ENCODE data around the gene GAS6.
"Not testable (repeated sequence)": the region's sequence is repeated elsewhere in the genome, so short reads cannot be mapped to it uniquely, and the experiment has no call there.

Gene GAS6

GRCh38 chr13:113867913-113868312 lies 4.0 kb upstream of the GAS6 start:
- not testable (repeated sequence) for DNase-seq (ENCODE audit: low spot score)

- DNase-seq (ENCODE audit: low spot score), result no peak
Observed at GRCh38 chr13:113865427-113865826, 1.6 kb upstream of the GAS6 start.

- DNase-seq (ENCODE audit: low spot score), result no peak
Observed at GRCh38 chr13:113864273-113864890, 506 bp upstream of the GAS6 start.

GRCh38 chr13:113862931-113863523 lies 849 bp downstream of the GAS6 start:
- no peak for DNase-seq (ENCODE audit: low spot score)

- no peak for DNase-seq (ENCODE audit: low spot score)
Observed at GRCh38 chr13:113862191-113862930, 1.5 kb downstream of the GAS6 start.

- DNase-seq (ENCODE audit: low spot score), result no peak
Observed at GRCh38 chr13:113861433-113862030, 2.3 kb downstream of the GAS6 start.

- DNase-seq (ENCODE audit: low spot score), result no peak
Observed at GRCh38 chr13:113860665-113861432, 3.0 kb downstream of the GAS6 start.

GRCh38 chr13:113860051-113860664 lies 3.7 kb downstream of the GAS6 start:
- no peak for DNase-seq (ENCODE audit: low spot score)

GRCh38 chr13:113859311-113860050 lies 4.4 kb downstream of the GAS6 start:
- no peak for DNase-seq (ENCODE audit: low spot score)

GRCh38 chr13:113857531-113858195 lies 6.2 kb downstream of the GAS6 start:
- no peak for DNase-seq (ENCODE audit: low spot score)

- DNase-seq (ENCODE audit: low spot score), result no peak
Observed at GRCh38 chr13:113856716-113857065, 7.2 kb downstream of the GAS6 start.

GRCh38 chr13:113855931-113856715 lies 7.8 kb downstream of the GAS6 start:
- no peak for DNase-seq (ENCODE audit: low spot score)

GRCh38 chr13:113855012-113855921 lies 8.6 kb downstream of the GAS6 start:
- DNase-seq (ENCODE audit: low spot score), result no peak

- no peak for DNase-seq (ENCODE audit: low spot score)
Observed at GRCh38 chr13:113854238-113855011, 9.5 kb downstream of the GAS6 start.

- no peak for DNase-seq (ENCODE audit: low spot score)
Observed at GRCh38 chr13:113853518-113854237, 10.2 kb downstream of the GAS6 start.

GRCh38 chr13:113852536-113853517 lies 11.0 kb downstream of the GAS6 start:
- no peak for DNase-seq (ENCODE audit: low spot score)
